ENCODE data around the gene SHLD1.

- TF ChIP-seq EZH2 (IDR thresholded peaks at IDR 0.05; ENCODE audit: insufficient read depth, low read length) (no peak), CTCF (IDR thresholded peaks at IDR 0.05; ENCODE audit: insufficient read depth, low read depth, low read length) (no peak)
Measured at GRCh38 chr20:5870568-5870981, 120.4 kb downstream of the SHLD1 start.
